Stimulated activated CD8-positive, alpha-beta memory T cell treated with anti-CD3 and anti-CD28 coated beads, Interleukin-12 subunit alpha, Interleukin-12 subunit beta, amount 100 ng/mL, for 1 hour (primary cell): ENCODE measurements around the gene RASSF9.

Experiments used
- DNase-seq: peaks from one replicate; pipeline ENCODE4 v3.0.0-alpha.2; 2020; ENCODE audit warnings: low read depth

Gene RASSF9

DNA sequence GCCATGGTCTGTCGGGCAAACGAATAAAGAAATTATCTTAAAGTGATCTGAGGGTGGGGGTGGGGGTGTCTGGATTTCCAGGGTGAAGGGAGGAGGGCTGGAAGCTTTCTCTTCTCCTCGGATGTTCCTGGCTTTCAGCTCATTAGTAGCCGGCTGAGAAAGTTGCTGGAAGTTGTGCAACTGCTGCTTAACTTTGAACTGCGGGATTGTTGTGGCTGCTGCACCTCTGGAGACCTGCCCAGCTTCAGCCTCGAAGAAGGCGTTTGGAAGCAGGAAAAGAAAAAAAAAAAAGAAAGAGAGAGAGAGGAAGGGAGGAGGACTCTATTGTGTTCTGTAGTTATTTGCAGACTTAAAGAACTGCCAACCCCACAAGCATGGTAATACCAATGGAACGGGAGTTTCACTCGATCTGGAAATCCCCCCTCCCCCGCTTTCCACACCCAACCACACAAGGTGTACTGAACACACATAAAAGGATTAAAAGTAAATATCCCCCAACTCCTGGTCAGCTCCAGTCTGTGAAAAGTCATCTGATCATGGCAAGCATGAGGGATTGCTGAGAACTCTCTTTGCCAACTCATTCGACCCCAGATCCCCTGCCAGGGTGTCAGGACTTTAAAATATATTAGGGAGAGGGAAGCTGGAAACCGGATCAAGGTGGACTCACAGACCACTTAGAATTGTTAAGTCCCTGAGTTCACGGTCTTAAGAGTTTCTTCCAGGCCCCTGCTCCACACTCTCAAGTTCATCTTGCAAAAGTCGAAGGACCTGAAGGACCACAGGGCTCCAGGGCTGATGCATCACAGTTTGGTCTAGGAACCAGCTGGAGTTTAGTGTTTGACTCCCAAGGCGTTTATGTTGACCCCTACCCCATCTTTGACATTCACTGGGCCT lies at the start of gene RASSF9:
TSS of gene RASSF9 (minus strand) at position 213 of the 894 bp plus-strand sequence. CDS start at position 5, 208 bp downstream.
- DNase-seq, result no peak

DNA sequence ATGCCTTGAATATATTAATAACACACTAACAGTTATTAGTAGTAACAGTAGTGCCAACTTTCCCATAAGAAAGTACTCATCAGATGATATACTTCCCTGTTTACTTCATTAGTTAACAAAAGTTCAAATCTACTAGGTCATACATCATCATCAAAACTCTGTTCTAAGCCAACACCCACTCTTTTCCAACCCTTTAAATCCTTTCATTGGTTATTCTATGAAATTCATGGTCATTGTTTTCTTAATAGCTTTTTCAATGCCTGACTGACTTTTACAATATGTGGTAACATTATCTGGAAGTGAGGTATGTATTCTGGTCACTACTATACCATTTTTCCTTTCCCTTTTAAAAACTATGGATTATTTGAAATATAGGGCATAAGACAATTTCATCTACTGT lies 47.6 kb upstream of the RASSF9 start:
- DNase-seq, result no peak

DNA sequence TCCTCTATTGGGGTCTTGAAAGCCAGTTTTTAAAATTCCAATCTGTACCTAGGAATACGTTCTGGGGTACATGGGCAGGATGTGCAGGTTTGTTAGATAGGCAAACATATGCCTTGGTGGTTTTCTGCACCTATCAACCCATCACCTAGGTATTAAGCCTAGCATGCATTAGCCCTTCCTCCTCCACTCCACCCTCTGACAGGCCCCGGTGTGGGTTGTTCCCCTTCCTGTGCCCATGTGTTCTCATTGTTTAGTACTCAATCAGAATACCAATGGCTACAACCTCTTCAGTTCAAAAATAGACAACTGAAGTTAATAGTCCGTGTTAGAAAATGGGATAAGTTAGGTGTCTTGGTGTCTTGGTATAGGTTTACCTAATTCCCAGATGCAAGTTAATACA lies 41.2 kb upstream of the RASSF9 start:
- DNase-seq, result no peak

DNA sequence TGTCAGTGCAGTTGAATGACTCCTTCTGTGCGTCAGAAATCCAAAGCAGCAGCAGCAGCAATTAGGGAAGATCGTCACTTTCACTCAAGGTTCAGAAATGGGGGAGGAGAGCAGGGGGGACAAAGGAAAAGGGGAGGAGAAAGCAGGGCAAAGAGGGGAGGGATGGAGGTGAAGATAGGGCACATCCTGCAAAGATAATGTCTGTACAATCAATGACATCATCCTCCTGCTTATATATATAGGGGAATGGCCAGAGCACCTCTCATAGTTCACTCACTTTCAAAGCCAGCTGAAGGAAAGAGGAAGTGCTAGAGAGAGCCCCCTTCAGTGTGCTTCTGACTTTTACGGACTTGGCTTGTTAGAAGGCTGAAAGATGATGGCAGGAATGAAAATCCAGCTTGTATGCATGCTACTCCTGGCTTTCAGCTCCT lies 37.8 kb upstream of the RASSF9 start, which contains the start of gene NTS:
TSS of gene NTS (plus strand) at position 265 of the 431 bp plus-strand sequence. CDS start at position 374, 109 bp downstream.
- no peak for DNase-seq

DNA sequence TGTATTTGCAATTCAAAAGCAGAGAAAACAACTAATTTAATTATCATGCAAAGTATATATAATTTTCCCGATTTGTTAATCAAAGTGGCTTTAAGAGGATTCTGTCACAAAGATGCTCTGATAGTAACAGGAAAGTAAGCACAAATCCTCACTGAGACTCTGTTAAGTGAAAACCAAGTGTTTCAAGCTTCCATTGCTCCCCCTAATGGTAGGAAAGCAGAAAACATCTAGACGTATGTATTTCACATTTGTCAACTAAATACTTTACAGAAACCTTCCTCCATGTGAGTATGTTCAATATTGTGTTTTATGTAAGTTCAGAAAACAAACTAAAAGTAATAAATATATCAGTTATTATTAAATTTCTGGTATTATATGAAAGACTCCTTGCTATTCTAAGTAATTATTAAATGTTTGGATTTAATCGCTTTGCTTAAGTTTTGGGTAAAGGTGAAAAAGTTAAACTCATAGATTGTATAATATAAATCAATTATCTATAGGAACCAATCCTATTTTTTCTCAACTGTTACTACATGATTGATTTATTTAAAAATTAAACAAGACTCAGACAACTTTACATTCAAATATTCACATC lies 36.4 kb upstream of the RASSF9 start:
- DNase-seq, result no peak

DNA sequence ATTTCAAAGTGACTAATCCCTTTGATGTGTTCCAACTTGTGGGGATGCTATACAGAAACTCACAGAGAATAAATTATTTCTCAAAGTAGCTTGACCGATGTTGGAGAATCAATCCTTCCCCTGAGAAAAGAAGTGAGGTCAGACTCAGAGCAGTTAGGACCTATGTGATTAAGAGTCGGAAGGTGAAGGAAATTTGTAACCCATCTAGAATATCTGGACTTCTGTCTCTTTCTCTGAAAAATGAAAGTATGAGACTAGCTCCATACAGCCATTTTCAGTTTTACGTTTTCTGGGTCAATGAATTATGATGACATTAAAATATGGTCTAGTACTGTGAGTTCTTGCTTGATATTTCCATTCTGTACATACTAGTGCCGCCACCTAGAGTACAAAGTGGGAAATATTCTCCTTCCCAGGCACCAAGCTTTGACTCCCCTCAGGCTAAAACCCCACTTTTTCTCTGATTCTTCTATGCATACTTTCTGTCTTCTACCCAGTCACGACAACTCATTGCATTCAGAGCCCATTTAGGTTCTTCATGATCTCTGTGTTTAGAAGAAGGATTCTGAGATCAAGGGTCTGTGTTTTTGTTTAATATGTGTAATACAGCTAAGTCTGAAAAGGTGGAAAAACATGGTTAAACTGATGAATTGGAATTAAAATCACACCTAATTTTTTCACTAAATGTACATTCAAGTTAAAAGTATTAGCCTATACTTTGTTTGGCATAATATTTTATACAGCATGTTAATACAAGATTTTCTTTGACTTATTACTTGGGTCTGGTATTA lies 31.0 kb upstream of the RASSF9 start:
- DNase-seq, result no peak

DNA sequence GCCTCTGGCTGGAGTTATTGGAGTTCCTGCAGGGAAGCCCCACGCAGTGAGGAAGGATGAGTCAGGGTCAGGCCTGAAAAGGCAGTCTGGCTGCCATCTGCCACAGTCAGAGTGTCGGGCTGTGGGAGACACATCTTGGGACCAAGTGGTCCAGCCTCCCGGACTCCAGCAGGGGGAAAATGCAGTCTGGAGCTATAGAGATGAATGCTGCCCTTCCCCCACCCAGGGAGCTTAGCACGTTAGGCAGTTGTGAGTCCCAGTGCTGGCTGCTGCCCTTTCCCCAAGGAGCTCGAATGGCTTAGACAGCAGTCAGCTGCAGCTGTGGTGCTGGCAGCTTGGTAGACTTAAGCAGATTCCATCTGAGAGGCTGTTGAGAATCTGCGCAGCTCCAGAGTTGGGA lies 29.7 kb upstream of the RASSF9 start:
- DNase-seq, result no peak

DNA sequence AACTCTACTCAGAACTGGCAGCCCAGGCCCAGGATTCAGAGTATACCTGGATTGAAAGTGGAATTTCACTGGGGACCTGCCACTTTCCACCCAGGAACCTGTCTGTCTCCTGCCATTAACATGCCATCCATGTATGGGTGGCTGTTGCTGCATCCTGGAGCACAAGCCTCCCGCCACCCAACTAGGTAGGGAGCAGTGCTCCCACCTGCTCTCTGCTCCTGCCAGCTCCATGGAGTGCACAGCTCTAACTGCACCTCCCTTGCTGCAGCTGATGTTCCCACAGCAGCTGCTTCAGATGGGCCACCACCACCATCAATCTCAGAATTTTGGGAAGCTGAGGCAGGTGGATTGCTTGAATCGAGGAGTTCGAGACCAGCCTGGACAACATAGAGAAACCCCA lies 20.8 kb upstream of the RASSF9 start:
- no peak for DNase-seq

DNA sequence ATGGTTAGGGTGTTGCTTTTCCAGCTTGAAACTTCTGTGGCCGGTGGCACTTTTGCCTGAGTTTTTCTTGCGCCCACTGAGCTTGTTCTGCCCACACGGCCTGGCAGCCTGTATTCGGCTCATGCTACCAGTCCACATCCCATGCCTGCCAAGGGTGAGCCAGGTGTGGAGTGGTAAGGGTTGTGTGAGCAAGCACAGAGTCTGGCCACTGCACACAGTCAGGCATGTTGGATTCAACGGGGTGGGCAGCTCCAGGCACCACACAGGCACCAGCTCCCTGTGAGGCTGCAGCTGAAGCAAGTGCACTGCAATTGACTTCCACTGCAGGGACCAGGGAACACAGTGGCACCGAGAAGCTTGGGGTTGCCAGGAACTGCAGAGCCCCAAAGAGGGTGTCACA lies 19.1 kb upstream of the RASSF9 start:
- no peak for DNase-seq

DNA sequence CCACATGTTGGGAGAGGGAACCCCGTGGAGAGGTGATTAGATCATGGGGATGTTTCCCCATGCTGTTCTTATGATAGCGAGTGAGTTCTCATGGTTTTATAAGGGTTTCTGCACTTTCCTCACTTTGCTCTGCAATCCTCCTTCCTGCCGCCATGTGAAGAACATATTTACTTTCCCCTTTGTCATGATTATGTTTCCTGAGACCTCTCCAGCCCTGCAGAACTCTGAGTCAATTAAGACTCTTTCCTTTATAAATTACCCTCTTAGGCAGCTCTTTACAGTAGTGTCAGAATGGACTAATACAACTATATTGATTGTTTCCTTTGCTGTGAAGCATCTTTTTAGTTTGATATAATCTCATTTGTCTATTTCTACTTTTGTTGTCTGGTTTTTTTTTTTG lies 13.1 kb upstream of the RASSF9 start:
- DNase-seq, result no peak

DNA sequence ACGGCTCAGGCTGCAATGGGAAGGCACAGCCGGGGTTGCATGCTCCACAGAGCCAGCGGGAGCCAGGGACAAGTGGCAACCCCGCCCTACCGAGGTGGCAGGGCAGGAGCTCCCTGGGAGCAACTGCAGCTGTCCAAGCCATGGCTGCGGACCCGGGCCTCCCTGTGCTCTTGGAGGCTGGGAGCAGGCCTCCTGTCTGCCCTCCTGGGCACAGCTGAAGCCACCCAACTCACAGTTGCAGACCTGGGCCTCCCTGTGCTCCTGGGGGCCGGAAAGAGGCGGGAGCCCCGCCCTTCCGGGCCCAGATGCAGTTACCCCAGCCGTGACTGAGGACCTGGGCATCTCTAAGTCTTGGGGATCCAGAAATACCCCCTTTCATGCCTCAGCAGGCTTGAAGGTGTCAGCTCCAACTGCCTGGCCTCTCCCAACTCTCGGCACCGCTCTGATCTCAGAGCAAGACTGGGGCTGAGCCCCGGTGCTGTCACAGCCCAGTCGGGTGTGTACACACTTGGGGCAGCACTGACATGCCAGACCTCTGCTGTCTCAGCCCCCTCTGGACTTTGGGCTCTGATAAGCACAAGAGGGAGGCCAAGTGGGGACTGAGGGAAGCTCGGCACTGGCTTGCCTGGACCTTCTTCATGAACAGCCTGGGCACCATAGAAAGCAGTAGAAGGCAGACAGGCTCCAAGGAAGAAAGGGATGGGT lies 7.5 kb upstream of the RASSF9 start:
- no peak for DNase-seq

DNA sequence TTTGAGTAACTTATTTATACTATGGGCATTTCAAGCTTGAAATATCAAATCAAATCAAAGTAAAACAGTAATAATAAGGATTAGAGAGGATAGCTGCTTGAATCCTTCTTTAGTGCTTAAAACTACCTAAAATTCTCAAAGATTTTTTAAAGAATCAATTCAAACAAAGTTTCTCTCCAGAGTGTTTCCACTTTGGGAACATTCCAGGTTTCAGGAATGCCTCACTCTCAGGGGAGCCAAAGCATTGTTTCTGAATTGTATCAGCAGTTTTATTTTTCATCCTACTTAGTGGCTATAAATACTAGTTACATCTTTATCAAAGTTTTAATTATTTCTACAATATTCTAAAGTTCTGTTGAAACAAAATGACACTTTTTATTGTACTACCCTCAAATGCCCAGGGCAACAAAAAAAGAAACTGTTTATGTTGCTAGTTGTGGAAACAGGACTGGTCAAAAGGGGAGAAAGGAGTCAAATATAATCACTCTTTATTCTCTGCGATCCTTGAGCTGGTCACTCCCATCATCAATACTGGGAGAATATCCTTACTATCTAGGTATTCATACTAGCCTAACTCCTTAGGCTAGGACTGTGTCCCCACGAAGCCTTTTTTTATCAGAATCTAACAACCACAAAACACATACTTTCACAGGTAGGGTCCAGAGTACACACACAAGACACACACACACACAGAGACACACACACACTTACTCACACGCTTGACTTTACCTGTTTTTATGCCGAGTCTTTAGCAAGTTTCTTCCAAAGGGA lies 598 bp downstream of the RASSF9 start:
- no peak for DNase-seq

DNA sequence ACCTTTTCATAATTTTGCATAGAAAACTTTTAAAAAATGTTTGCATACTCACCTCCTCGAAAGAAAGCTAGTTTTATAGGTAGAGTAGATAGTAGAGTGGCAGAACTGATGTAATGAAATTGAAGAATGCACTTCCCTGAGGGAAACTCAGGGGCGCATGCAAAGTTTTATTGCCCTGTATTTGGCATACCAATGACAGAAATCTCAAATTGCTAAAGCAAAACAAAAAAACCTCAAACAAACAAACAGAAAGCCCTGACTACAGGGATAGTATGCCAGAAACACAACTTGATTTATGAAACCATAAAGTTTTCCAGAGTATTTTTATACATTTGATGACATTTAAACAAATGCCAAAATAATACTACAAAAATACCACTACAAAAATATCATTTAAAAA lies 1.8 kb downstream of the RASSF9 start:
- no peak for DNase-seq

DNA sequence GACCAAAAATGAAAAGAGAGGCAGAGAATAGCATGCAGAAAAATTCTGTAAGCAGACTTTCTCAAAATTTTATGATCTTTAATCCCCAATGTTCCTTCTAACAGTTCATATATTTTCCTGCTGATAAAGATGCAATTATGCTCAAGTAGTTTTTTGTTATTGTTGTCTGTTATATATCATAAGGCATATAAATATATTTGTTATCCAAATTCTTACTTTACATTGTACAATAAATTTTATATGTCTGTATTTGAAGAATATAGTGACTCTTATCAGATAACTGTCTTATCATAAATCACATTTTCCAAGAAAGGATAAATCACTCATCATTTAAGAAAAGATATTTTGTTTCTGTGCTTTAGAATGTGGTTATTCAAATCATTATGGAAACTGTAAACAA lies 2.6 kb downstream of the RASSF9 start:
- DNase-seq, result no peak

DNA sequence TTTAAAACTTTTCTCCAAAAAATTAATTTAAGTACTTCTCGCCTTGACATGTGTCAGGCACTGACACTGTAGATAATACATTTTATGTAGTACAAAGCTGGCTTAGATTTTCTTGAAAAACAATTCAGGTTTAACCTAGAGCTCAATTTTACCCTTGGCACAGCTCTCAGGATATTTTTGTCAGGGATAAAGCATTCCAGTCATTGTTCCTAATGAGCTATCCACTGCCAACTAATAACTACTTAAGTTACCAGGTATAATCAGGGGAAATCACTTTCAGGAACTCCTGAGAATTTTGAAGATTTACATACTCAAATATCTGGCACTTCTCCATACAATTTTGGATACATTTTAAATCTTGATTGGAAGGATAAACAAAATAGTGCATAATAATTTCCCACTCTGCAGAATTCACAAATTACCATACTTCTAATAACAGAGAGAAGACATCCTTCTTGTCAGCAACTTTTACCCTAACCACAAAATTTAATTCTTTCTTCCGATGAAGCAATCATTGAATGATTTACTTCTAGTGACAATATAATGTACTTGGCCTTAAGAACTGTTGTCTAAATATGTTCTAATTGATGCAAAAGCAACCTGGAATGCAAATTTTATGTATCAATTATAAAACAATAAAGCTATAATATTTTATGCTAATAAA lies 4.8 kb downstream of the RASSF9 start:
- DNase-seq, result no peak

DNA sequence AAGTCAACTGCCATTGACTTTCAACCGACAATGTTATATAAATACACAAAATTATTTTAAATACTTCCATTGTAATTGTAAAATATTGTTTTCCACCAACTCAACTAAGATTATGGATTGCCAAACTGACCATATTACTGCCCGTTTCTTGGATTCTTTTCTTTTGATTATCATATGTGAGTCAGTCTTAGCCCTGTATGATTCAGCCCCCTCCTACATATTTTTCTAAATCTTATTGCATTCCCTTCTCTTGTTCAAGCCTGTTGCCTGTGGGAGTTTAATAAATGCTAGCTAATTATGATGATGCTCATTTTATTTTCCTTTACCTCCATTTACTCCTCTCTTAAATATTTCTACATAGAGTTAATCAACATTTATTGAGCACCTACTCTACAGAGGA lies 6.8 kb downstream of the RASSF9 start:
- DNase-seq, result no peak

DNA sequence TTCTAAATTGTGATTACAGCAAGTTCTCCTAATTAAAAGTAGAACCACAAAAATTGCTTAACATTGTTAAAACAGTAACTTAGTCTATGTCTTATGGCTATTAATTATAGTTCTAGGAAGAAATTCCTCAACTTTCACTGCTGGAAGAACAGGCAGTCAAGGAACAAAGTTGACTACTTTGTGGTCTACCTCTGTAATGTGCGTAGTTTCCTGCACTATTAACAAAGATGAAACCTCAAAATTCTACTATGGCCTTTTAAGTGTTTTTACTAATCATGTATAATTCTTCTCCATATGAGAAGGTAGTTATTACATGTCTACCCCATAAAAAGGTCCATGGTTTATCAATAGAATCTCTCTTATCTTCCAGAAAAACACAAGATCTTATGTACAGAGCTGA lies 7.6 kb downstream of the RASSF9 start:
- DNase-seq, result no peak

DNA sequence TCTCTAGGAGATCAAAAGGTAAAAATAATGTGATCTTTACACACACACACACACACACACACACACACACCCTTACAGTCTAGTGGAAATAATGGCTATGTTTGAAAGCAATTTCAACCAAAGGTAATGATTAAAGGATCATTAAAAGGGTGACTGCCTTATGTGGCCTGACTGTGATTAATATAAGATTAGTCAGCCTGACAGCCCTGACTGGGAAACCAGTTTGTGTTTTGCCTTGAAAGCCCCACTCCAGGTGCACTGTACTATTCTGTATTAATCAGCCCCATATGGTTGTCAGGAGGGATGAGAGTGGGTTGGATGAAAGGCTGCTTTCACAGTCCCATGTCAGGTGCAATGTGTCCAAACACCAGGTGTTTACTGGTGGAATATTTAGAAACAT lies 10.5 kb downstream of the RASSF9 start:
- no peak for DNase-seq

DNA sequence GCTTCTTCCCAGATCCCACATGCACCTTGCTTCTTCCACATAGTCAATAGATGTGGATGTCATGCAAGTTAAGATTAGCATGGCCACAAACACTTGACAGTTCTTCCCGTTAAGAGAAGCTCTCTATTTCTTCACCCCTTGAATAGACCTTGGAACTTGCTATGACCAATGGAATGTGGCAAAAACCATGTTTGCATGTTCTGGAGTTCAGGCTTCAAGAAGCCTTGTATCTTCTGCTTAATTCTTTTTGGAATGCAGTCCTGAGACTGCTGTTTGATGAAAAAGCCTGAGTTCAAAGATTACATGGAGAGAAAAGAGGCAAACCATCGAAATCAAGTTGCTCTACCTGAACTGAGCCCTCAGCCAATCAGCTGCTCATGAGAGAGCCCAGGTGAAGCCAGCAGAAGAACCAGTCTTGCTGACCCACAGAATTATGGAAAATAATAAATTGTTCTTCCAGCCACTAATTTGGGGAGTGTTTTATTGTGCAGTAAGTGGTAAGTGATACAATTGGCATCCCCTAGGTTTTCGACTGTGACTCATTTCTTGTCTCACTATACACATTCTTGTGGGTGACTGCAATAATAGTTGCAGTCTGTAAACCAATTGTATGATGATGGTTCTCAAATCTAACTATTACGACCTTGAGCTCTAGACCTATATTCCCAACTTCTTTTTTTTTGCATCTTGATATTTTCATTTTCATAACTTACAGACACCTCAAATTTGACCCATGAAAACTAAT lies 12.6 kb downstream of the RASSF9 start:
- DNase-seq, result no peak

DNA sequence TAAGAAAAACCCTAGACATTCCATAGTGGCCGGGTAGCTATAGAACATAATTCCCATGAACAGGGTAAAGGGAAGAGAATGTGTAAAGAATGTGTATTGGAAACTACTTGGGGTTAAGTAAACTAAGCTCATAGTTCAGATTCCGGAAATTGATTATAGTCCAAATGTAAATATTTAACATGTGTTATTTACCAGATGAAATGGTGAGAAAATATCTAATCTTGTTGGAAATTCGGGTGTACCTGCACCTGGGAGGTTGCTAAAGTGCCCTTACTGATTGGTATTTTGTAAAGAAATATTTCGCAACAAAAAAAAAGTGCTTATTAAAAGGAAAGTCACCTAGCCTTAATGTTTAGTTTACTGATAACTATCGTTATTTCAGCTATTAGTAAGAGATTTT lies 14.4 kb downstream of the RASSF9 start:
- no peak for DNase-seq
